SJSA1 (cell line): ENCODE results near the gene NOPCHAP1. TPM values are rescaled to one million over a fixed set of nuclear protein-coding genes. Genes with fewer than 3 reads are reported as not detected.

Experiments
- DNase-seq, 2 experiments: peaks; one replicate each; pipeline ENCODE4 v3.0.0-alpha.2; 2015 to 2020; ENCODE audit warnings: low spot score in 2 of 2, low read depth in 1 of 2
- H3K27ac ChIP-seq: fragments of 250-450 bp; sonication (Bioruptor Pico); 2 replicates; pipeline ENCODE4 v1.5.1; 2020; ENCODE audit warnings: mild to moderate bottlenecking, moderate library complexity
- H3K27me3 ChIP-seq: fragments of 250-450 bp; sonication (Bioruptor Pico); replicated peaks from 2 replicates; pipeline ENCODE4 v1.5.1; 2020; ENCODE audit warnings: mild to moderate bottlenecking, moderate library complexity
- H3K36me3 ChIP-seq: fragments of 250-450 bp; sonication (Bioruptor Pico); 2 replicates; pipeline ENCODE4 v1.5.1; 2020; ENCODE audit warnings: mild to moderate bottlenecking
- H3K4me1 ChIP-seq: fragments of 250-450 bp; sonication (Bioruptor Pico); replicated peaks from 2 replicates; pipeline ENCODE4 v1.6.1; 2021; ENCODE audit warnings: mild to moderate bottlenecking
- H3K4me3 ChIP-seq: fragments of 250-450 bp; sonication (Bioruptor Pico); 2 replicates; pipeline ENCODE4 v1.5.1; 2020; ENCODE audit warnings: mild to moderate bottlenecking
- H3K9me3 ChIP-seq: fragments of 250-450 bp; sonication (Bioruptor Pico); replicated peaks from 2 replicates; pipeline ENCODE4 v1.5.1; 2020; ENCODE audit warnings: mild to moderate bottlenecking
- total RNA-seq: library from RNA; depleted of rRNA; stranded (reverse); fragments of >200 nt; shearing (Covaris generic); gene quantifications from 2 replicates; pipeline ENCODE4 v1.2.3, GENCODE V29; 2014

Gene NOPCHAP1
- total RNA-seq, 1 experiment from 2014 or later = 5.0 TPM

DNA sequence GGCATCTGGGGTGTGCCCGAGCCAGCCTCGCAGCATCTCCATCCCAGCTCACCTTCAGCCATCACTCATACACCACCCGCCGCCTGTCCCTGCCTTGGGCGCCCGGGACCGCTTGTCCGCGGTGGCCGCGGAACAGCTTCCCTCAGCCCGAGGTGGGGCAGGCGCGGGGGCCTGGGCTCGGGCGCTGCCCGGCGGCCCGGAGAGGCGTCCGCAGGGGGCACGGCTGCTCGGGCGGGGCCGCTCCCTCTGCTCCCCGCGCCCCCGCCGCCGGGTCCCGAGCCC, 28.5 kb upstream of the NOPCHAP1 start:
- H3K27ac ChIP-seq = no peak overlapping the region
- no peak for DNase-seq
- H3K4me1 ChIP-seq = peaks cover 27% of the 10 kb centered on the region

DNA sequence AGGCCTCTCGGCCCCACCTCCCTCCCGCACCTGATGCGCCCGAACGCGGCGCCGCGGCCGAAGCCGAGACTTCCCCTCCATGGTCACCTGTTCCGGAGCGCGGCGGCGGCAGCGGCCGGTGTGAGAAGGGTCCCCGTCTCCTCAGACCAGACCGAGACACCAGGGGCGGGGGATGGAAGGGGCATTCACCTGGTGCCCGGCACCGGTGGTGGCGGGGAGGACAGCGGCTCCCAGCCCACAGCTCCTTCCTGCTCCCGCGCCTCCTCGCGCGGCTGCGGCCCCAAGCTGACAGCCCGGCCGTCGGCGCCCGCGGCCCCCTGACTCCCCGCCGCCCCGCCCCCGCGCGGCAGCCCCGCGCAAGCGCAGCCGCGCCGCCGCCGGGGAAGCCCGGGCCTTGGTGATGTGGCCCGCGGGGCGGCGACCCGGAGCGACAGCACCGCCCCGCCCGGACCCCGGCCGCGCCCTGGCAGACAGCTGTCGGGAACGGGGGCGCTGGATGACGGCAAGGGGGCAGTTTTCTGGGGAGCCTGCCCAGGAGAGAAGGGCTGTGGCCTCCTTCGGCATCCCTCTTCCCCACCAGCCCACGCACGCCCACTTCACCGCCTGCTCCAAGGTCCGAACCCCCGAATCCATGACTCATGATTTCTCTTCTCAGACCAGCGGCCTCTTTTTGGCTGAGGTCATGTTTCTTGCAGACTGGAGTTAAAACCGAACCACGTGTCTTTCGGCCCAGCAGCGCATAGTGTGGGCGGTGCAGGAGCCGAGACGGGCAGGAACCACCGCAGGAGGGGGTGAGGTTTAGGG, 27.9 kb upstream of the NOPCHAP1 start, which contains the start of gene SLC41A2:
TSS of gene SLC41A2 (minus strand) at position 290 of the 804 bp plus-strand sequence. CDS start 29,763 bp downstream, outside the sequence.
- Histone ChIP-seq H3K27me3 (peaks cover 29% of the 10 kb centered on the region), H3K27ac (no peak within 1 kb of the TSS), H3K4me1 (peaks cover 27% of the 10 kb centered on the region), H3K9me3 (0 out of 2 replicates have a peak, but pooled peaks cover 3% of the 10 kb centered on the region), H3K36me3 (no peaks in the 10 kb centered on the region), H3K4me3 (peak within 1 kb of the TSS; percentile 53)
- peak; percentile 74 to 78 for DNase-seq

More for the DNA sequence above, 28.5 kb upstream of the NOPCHAP1 start:
- Histone ChIP-seq H3K9me3 (0 out of 2 replicates have a peak, but pooled peaks cover 3% of the 10 kb centered on the region), H3K4me3 (peak overlapping the region; percentile 53), H3K27me3 (peaks cover 29% of the 10 kb centered on the region), H3K36me3 (no peaks in the 10 kb centered on the region)

DNA sequence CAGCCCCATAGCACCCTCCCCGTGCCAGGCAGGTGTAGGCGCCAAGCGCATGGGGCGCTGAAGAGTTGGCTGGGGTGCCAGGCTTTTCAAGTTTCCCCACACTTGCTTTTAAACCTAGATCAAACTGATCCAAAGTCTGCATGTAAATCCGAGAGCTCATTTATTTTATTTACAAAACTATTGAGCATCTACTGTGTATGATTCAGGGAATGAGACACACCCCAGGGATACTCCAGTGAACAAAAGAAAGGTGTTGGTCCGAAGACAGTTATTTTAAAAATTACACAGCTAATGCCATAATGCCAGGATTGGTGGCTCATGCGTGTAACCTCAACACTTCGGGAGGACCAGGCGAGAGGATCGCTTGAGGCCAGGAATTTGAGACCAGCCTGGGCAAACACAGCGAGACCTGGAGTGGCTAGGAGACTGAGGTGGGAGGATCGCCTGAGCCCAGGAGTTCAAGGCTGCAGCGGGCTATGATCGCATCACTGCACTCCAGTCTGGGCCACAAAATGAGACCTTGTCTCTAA, 27.2 kb upstream of the NOPCHAP1 start:
- DNase-seq = no peak
- Histone ChIP-seq H3K27ac (no peak overlapping the region), H3K36me3 (no peaks in the 10 kb centered on the region), H3K9me3 (0 out of 2 replicates have a peak, but pooled peaks cover 3% of the 10 kb centered on the region), H3K27me3 (peaks cover 27% of the 10 kb centered on the region), H3K4me3 (peak overlapping the region; percentile 53), H3K4me1 (peaks cover 27% of the 10 kb centered on the region)

DNA sequence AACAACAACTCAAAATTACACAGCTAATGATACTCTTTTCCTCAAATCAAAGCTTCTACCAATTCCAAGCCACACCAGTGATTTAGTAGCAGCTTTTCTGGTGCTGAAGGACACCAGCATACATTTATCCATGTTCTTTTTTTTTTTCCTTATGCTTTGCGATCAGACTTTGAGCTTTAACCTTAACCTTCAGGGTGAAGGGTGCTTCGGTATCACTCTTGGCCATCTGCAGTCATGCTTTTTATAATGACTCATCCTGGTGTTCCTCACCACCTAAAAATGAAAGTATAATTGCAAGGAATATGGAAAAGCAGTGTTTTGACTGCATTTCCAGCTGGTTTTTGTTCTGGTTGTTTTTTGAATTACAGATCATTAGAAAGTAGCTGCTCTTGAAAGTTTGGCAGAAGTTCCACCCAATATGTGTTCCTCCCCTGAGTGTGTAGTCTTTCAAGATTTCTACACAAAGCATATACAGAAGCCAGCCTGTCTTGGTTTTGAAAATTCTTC, 26.7 kb upstream of the NOPCHAP1 start:
- no peak overlapping the region for H3K4me3 ChIP-seq
- 0 out of 2 replicates have a peak, but pooled peaks cover 3% of the 10 kb centered on the region for H3K9me3 ChIP-seq
- no peaks in the 10 kb centered on the region for H3K36me3 ChIP-seq
- peaks cover 23% of the 10 kb centered on the region for H3K27me3 ChIP-seq
- H3K27ac ChIP-seq = no peak overlapping the region
- H3K4me1 ChIP-seq = peaks cover 27% of the 10 kb centered on the region
- no peak for DNase-seq

DNA sequence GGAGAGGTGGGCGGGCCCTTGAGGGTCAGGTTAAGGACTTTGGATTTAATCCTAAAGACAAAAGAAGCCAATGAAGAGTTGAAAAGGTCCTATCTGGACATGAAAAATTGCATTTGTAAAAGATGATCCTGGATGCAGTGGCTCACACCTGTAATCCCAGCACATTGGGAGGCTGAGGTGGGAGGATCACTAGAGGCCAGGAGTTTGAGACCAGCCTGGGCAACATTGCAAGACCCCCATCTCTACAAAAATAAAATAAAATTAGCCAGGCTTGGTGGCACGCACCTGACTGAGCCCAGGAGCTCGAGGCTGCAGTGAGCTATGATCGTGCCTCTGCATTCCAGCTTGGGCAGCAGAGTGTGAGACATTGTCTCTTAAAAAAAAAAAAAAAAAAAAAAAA, 25.7 kb upstream of the NOPCHAP1 start:
- H3K36me3 ChIP-seq = no peaks in the 10 kb centered on the region
- no peak for DNase-seq
- H3K27ac ChIP-seq = no peak overlapping the region
- peaks cover 27% of the 10 kb centered on the region for H3K4me1 ChIP-seq
- no peak overlapping the region for H3K4me3 ChIP-seq
- H3K9me3 ChIP-seq = 0 out of 2 replicates have a peak, but pooled peaks cover 3% of the 10 kb centered on the region
- H3K27me3 ChIP-seq = peaks cover 20% of the 10 kb centered on the region

DNA sequence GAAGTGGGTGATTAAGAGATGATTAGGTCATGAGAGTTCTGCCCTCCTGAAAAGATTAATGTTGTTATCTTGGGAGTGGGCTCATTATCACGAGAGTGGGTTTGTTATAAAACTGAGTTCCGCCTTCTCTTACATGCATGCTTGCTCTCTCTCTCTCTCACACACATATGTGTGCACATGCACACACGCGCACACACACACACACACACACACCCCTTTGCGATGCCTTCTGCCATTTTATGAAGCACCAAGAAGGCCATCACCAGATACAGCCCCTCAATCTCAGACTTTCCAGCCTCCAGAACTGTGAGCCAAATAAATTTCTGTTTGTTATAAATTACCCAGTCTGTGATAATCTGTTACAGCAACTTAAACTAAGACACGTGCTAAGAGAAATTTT, 22.4 kb upstream of the NOPCHAP1 start:
- H3K36me3 ChIP-seq = no peaks in the 10 kb centered on the region
- no peaks in the 10 kb centered on the region for H3K9me3 ChIP-seq
- H3K4me1 ChIP-seq = peaks cover 10% of the 10 kb centered on the region

DNA sequence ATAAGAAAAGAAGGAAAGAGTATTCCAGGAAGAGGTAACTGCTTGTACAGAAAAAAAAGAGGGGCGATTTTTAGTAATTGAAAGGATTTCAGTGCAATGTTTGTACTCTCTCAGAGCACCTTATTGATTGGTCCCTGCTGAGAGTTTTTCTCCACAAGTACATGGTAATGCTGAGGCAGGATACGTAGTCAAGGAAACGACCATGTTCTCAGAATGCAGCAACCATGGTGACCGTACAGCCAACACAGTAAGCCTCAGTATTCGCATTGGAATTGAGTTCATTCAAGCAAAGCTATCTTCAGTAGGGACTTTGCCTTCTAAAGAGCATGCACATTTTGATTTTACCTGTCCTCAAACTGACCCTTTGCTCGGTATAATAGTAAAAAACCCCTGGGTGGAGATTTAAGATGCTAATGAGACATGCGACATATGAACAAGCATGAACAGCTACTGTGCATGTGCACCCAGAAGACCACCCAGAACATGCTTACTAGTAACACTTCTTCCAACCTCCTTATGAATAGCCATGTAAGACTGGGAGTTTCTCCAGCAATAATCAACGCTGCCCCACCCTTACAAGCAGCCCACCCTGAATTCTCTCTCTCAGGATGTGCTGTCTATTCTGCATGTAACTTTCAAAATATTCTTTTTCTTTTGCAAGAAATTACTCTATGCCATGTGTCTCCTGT, 21.8 kb upstream of the NOPCHAP1 start:
- DNase-seq = no peak
- H3K4me3 ChIP-seq = no peak overlapping the region
- no peaks in the 10 kb centered on the region for H3K9me3 ChIP-seq
- no peak overlapping the region for H3K27ac ChIP-seq
- peaks cover 5% of the 10 kb centered on the region for H3K4me1 ChIP-seq
- peaks cover 3% of the 10 kb centered on the region for H3K27me3 ChIP-seq
- H3K36me3 ChIP-seq = no peaks in the 10 kb centered on the region

More for the DNA sequence above, 22.4 kb upstream of the NOPCHAP1 start:
- Histone ChIP-seq H3K27me3 (peaks cover 3% of the 10 kb centered on the region), H3K27ac (no peak overlapping the region), H3K4me3 (no peak overlapping the region)
- no peak for DNase-seq

DNA sequence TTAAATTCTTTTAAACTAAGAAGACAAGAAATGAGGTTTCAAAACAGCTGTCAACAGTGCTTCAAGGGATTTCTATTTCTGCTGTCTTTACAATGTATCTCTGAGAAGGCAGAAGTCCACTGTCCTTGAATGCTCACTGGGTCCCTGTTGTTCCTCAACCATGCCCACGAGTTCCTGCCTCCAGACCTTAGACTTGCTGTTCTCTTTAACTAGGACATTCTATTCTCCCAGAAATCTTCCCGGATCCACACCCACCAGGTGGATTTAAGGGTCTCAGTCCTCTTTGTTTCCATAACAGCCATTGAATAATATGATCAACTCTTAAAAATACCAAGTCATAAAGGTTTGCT, 21.3 kb upstream of the NOPCHAP1 start:
- DNase-seq = no peak
- Histone ChIP-seq H3K27ac (no peak overlapping the region), H3K9me3 (no peaks in the 10 kb centered on the region), H3K36me3 (no peaks in the 10 kb centered on the region), H3K4me1 (no peaks in the 10 kb centered on the region; the same call in 1 of the 2 replicates), H3K27me3 (peaks cover 3% of the 10 kb centered on the region), H3K4me3 (no peak overlapping the region)

DNA sequence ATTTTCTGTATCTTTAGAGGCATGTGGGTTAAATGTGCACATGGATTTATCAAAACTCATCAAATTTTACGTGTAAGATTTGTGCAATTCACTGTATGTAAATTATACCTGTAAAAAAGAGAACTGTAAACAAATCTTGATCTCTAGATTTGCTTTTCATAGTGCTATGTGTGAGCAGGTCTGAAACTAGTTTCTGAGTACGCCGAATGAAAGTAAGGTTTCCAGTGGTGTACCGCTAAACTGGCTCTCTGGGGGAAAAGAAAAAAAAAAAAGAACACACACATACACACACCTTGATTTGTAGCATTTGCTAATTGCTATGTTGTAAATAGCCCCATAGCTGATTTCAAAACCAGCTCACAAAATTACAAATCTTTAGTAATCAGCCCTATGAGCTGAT, 19.4 kb upstream of the NOPCHAP1 start:
- Histone ChIP-seq H3K27me3 (peaks cover 3% of the 10 kb centered on the region), H3K27ac (no peak overlapping the region), H3K9me3 (no peaks in the 10 kb centered on the region), H3K4me3 (no peak overlapping the region), H3K36me3 (no peaks in the 10 kb centered on the region), H3K4me1 (no peaks in the 10 kb centered on the region)
- no peak for DNase-seq

DNA sequence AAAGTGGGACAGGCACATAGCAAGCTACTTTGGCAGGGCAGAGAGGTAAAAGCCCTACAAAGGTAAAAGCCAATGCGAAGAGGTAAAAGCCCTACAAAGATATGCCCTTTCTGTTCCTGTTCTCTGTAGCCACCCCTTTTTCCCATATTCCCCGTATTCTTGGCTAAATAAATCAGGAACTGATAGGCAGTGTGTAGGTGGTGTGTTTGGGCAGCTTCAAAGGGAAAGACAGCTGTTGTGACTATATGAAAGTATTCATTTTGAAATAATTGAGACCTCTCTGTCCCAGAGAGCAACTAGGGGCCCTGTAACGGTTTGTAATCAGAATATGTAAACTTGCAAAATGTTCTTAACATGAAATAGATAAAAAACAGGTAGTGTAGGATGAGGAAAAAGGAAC, 16.8 kb upstream of the NOPCHAP1 start:
- H3K27me3 ChIP-seq = peaks cover 3% of the 10 kb centered on the region; the same call in 1 of the 2 replicates
- H3K9me3 ChIP-seq = no peaks in the 10 kb centered on the region
- H3K36me3 ChIP-seq = no peaks in the 10 kb centered on the region
- no peak for DNase-seq
- H3K27ac ChIP-seq = no peak overlapping the region
- H3K4me3 ChIP-seq = no peak overlapping the region
- no peaks in the 10 kb centered on the region for H3K4me1 ChIP-seq

DNA sequence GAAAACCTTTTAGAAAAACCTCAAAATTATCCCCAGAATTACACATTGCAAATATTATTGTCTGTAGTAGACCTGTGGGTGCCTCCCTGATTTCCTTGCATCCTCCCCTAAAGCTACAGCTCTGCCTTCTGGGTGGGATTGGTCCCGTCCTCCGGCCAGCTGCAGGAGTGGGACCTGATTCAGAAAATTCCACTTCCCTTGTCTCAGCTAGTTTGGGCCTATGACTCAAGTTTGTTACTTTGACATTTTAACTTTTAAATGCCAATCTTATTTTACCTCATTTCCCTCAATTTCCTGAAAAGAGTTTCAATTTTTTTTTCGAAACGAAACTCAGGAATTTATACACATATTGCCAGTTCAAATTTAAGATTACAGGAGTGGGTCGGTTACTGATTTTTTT, 14.8 kb upstream of the NOPCHAP1 start:
- H3K36me3 ChIP-seq = no peaks in the 10 kb centered on the region
- DNase-seq = no peak
- no peaks in the 10 kb centered on the region for H3K9me3 ChIP-seq
- H3K27ac ChIP-seq = no peak overlapping the region
- H3K27me3 ChIP-seq = no peaks in the 10 kb centered on the region; the same call in 1 of the 2 replicates
- H3K4me3 ChIP-seq = no peak overlapping the region
- H3K4me1 ChIP-seq = no peaks in the 10 kb centered on the region

DNA sequence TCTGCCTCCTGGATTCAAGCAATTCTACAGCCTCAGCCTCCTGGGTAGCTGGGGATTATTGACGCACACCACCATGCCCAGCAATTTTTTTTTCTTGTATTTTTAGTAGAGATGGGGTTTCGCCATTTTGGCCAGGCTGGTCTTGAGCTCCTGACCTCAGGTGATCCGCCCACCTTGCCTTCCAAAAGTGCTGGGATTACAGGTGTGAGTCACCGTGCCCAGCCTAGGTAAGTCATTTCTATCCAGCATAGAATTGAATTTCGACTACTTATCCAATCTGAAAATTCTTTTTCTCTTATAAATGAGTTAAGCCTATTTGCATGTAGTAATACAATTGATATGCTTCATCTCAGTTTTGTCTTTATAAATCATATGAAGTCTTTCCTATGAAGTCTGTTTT, 12.9 kb upstream of the NOPCHAP1 start:
- no peak for DNase-seq
- Histone ChIP-seq H3K27me3 (no peaks in the 10 kb centered on the region; the same call in 1 of the 2 replicates), H3K36me3 (no peaks in the 10 kb centered on the region), H3K4me3 (no peak overlapping the region), H3K4me1 (no peaks in the 10 kb centered on the region), H3K27ac (no peak overlapping the region), H3K9me3 (no peaks in the 10 kb centered on the region)

DNA sequence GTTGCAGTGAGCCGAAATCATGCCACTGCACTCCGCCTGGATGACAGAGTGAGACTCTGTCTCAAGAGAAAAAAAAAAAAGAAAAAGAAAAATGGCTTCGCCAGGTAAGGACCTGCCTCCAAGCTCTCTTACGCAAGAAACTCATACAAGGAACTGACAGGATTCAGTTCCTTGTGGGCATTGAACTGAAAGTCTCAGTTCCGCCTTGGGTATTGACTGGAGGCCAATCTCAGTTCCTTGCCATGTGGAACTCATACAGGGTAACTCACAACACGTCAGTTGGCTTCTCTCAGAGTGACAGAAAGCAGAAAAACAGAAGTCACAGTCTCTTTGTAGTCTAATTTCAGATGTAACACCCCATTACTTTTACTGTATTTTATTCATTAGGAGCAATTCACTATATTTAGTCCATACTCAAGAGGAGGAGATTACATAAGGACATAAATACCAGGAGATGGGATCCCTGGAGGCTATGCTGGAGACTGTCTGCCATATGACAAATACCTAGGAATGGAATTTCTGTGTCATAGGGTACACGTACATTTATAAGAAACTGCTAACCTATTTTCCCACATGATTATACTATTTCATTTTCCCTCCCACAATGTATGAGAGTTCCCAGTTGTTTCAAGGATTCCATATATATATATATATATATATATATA, 11.4 kb upstream of the NOPCHAP1 start:
- Histone ChIP-seq H3K27me3 (no peaks in the 10 kb centered on the region; the same call in 1 of the 2 replicates), H3K4me1 (no peaks in the 10 kb centered on the region), H3K36me3 (no peaks in the 10 kb centered on the region), H3K9me3 (no peaks in the 10 kb centered on the region), H3K4me3 (no peak overlapping the region), H3K27ac (no peak overlapping the region)
- no peak for DNase-seq
